NCI-H1417 (cell line): ENCODE measurements around the gene GPR137B.
"Not testable (repeated sequence)": the region's sequence is repeated elsewhere in the genome, so short reads cannot be mapped to it uniquely, and the experiment has no call there.

Experiments used
- DNase-seq, 3 experiments: peaks; one replicate each; lab custom pipeline; 2025; lab: John Stamatoyannopoulos, UW

Gene GPR137B

DNA sequence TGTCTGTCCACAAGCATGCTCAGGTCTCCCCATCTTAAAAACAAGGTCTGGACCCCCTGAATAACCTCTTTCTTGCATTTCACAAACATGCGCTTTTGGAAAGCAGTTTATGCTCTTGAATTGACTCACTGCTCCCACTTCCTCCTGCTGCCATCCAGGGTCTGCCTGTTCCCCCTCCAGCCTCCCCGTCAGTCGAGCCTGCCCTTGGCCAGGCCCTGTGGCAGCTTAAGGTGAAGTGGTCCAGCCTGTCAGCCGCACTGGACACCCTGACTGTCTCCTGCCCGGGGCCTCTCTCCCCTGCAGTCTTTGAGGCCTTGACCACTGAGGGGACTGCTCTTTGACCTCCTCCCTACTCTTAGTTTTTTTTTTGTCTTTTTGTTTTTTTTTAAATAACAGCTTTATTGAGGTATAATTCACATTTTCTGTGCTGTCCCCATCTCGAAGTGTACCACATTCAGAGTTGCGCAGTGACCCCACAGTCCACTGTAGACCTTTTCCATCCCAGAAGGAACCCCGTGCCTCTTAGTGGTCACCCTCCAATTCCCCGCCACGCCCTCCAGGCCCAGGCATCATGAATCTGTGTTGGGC lies 18.3 kb downstream of the GPR137B start:
- no peak for DNase-seq

DNA sequence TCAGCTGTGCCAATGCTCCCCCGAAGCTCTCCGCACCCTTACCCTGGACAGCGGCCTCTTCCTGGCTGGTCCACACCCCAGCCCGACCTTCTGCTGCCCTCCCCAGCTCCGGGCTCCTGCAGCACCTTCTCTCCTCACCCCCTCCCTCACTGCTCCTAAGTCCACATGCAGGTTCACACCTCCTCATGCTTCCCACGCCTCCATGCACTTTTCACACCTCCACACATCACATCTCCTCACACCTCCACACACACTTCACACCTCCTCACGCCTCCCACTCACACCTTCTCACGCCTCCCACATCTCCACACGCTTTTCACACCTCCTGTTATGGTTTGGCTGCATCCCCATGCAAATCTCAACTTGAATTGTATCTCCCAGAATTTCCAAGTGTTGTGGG lies 18.9 kb downstream of the GPR137B start:
- no peak for DNase-seq

DNA sequence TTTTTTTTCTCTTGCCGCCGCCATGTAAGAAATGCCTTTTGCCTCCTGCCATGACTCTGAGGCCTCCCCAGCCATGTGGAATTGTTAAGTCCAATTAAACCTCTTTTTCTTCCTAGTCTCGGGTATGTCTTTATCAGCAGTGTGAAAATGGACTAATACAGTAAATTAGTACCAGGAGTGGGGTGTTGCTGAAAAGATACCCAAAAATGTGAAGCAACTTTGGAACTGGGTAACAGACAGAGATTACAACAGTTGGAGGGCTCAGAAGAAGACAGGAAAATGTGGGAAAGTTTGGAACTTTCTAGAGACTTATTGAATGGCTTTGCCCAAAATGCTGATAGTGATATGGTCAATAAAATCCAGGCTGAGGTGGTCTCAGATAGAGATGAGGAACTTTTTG lies 19.4 kb downstream of the GPR137B start:
- DNase-seq = not testable (repeated sequence)

DNA sequence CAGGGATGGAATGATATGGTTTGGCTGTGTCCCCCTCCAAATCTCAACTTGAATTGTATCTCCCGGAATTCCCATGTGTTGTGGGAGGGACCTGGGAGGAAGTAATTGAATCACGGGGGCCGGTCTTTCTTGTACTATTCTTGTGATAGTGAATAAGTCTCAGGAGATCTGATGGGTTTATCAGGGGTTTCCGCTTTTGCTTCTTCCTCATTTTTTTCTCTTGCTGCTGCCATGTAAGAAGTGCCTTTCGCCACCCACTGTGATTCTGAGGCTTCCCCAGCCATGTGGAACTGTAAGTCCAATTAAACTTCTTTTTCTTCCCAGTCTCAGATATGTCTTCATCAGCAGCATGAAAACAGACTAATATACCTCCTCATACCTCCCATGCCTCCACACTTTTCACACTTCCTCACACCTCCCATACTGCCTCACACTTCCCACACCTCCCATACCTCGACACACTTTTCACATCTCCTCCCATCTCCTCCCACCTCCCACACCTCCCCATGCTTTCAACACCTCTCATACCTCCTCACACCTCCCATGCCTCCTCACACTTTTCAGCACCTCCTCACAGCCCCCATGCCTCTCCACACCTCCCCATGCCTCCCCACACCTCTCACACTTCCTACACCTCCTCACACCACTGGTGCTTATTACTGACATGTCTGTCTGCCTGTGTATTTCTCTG lies 21.3 kb downstream of the GPR137B start:
- no peak for DNase-seq

DNA sequence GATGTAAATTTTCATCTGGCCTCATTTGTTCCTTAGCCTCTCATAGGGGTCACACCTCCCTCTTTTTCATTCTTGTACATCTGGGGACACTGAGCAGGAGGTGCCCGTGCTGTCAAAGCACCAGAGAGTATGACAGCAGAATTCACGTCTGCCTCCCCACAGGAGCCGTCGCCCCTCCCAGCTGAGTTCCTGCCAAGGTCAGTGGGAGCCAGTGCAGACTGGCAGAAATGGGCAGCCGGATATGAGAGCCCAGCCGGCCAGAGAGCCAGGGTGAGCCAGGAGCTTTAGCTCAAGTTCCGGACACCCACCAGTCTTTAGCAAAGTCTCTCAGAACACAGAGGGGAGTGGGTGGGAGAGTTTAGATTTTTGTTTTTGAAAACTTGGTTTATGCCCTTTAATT lies 21.9 kb downstream of the GPR137B start:
- DNase-seq = no peak

DNA sequence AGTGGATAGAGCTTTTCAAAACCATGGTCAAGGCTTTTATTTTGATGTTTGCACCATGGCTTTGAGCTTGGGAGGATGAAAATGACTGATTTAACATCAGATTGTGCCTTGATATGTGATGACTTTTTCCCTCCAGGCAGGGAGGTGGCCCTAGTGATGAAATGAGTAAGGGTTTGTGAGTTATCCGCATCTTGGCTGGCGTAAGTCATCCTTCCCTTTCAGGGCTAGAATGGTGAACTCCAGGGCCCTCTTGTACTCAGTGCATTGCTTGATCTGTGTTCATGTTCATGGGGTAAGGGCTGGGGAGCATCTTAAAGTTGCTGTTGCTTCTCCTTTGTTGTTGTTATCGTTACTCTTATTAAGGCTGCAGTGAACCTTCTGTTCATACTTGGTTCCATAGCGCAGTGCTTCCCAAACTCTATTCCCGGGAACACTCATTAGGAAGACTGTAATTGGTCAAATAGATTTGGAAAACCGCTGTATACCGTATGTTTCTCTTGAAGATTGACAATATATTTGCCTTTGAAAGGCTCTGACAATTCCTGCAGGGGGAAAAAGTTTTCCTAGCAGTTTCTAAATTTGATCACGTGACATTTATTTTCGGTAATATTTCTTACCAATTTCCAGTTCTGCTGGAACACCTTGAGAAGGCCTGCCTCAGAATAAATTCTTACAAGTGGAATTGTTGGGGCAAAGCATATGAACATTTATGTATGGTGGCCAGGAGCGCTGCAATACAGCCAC lies 23.1 kb downstream of the GPR137B start:
- no peak for DNase-seq

DNA sequence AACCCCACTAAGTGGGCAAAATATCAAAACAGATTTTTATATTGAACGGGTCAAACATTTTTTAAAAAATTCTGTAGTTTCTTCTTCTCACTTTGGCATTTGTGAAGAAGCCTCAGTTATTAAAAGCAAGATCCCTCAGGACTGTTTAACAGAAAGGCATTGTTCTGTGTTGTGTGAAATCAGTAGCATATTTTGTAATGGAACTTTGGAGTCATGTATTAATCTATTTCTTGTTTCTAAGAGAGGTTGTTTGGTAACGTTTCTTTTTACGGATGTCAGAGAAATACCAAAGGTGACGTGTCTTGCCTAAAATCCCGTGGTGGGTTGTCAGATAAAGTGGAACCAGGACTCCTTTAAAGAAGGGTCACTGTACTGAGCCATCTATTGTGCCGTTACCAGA lies 23.7 kb downstream of the GPR137B start:
- no peak for DNase-seq

DNA sequence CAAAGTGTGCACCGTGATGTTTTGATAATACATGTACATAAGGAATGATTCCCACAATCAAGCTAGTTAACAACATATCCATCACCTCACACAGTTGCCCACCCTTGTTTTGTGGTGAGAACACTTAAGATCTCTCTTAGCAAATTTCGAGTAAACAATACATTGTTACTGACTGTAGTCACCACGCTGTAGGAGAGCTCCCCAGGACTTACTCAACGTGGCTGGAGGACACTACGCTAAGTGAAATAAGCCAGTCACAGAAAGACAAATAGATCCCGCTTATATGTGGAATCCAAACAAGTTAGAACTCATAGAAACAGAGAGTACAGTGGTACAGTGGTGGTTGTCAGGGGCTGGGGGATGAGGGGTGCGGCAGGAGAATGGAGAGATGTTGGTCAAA lies 24.8 kb downstream of the GPR137B start:
- DNase-seq = no peak

DNA sequence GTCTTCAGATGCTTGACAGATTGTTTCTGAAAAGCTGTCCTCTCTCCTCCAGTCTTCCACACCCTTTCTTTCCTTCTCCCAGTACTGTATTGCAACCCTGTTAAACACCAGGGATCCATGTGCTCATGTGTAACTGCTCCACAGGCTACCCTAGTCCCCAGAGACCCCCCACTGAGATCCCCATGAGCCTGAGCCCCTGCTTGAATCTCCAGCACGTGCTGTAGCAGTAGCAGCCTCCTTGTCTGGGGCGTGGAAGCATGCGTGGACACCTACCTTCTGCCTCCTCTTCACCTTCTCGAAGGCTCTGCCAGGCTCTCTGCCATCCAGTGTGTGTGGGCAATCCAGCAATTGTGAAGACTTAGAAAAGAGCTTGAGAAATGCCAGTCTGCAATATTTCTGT lies 25.2 kb downstream of the GPR137B start:
- DNase-seq = no peak

DNA sequence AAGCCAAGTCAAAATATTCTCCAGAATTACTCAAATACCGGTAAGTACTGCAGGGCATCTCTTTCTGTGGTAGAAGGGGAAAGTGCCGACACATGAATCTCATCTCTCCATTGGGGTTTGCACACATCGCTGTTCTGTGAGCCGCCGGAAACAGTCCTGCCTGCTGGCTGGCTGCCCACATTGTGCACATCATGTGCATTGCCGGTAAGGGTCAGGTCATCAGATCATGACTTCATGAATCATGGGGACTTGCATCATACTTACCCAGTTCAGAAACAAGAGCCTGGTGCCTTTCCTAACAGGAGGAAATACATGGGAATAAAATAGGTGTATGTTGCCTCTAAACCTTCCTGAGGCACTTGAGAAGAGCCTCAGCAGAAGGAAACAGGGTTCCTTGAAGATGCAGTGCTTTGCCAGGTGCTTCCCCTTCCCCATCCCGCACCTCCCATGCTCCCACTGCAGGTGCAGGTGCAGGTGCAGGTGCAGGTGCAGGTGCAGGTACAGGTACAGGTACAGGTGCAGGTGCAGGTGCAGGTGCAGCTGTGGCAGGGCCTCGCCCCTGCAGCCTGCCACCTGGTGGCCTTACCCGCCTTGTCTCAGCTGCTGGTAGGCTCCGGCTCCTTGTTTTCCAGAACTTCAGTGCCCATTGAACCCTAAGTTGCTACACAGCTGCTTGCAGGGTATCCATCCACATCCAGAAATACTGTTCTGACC lies 26.5 kb downstream of the GPR137B start:
- DNase-seq = no peak

DNA sequence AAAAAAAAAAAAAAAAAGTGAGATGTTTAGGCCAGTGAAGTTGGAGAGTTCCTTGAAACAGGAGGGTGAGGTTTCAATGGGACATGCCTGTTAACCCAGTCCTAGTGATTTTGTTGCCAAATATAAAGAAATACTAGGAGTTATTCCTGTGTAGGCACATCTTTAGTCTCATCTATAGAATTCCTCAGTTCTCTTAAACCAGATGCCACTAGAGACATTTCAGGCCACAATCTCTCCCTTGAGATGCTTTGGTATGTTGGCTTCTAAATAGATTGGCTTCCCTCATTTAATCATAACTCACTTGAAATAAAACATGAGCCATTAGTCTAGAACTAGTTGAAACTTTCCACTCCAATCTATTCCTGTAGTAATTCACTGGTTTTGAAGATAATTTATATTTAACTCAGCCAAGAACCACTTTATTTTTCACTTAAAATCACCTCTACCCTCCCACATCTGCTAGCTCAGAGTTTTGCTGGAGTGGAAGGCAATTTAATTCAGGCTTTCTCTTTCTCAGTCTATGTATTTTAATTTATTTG lies 29.8 kb downstream of the GPR137B start:
- DNase-seq = no peak

DNA sequence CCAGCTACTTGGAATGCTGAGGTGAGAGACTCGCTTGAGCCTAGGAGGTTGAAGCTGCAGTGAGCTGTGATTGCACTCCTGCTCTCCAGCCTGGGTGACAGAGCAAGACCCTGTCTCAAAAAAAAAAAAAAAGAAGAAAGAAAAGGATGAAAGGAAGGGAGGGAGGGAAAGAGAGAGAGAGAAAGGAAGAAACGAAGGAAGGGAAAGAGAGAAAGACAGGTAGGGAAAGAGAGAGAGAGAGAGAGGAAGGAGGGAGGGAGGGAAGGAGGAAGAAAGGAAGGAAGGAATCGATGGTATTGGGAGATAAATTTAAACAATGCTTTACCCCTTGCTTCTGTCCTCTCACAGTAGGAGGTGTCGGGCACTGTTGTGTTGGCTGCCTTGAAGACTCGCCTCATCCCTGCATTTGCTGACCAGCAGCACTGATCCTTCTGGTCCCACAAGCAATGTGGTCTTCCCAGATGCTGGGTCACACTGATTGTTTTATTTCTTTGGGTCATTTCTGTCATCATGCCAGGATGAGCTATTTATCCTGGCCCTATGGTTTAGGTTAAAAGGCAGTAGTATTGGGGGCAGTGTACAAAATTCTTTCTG lies 30.9 kb downstream of the GPR137B start:
- DNase-seq = no peak

DNA sequence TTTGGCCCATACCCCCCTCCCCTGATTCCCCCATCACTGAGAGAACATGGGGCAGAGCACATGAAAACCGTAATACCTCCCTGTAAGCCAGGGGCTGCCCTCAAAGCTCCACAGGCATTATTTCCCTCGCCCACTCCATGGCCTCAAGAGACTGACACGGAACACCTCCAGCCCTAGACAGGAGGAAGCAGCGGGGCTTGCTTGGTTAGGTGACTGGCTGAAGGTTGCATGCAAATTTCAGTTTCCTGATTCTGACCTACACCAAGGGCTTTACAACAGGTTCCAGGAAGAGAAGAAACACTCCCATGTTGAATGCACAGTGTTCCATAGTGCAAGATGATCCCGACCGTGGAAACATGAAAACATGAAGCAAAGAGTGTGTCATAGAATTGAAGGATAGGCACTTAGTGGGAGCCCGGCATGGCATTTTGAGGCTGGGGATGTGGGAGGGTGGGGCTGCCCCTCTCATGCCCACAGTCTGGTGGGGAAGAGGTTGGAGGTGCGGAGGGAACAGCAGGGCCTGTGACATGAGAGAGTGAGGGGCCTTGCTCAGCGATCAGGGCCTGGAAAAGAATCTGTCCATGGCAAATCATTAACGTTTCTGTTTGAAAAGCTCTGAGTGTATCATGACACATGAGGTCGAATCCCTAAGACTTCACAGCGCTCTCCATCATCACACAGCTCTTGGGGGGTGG lies 33.5 kb downstream of the GPR137B start:
- no peak for DNase-seq

DNA sequence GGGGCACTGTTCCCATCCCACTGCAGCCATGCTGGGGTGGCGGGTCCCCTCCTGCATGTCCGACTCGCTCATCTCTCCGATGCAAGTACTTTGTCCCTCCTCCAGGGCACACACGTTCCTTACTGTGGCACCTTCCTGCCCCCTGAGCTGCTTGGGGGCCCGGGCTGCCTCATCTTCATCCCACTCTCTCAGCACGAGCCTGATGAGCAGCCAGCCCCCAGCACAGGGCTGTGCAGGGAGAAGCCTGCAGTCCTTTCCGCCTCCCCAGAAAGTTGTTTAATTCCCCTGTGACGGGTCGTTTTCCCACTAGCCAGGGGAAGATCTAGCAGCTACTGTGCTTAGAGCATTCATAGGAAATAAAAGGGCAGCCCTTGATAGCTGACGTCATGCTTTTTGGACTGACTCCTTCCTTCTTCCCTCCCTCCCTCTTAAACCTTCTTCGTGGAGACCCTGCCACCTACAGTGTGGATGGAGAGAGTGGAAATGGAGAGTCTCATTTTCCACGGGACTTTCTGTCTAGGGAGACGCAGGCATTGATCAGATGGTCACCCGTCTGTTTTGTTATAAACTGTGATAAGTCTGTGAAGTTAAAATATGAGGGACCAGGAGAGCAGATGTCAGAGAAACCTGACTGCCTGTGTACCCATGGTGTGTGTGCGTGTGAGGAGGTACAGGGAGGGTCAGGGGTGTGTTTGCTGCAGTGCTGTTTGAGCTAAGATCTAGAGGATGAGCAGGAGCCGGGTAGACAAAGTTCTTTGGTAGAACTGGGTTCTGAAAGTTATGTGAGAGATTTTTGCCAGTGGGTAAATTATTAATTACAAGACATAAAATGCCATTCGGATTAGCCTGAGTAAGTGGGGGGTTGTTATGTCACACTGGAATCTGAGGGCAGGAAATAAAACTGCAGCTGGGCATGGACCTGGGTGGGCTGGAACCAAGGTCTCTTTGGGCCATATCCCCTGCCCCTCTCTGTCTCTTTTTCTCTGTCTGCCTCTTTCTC lies 34.3 kb downstream of the GPR137B start:
- no peak for DNase-seq

DNA sequence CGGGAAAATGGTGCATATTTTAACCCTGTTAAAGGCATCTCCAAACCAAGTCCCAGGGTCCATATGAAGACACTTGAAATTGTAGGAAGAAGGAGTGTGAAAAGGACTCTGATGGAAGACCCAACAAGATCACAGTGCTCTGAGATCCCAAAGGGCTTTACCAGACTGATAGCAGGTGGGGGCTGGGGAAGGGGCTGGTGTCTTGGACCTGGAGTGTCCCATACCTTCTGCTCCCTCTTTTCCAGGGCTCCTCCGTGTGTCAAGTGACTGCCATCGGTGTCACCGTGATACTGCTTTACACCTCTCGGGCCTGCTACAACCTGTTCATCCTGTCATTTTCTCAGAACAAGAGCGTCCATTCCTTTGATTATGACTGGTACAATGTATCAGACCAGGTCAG lies 37.3 kb downstream of the GPR137B start:
- no peak for DNase-seq

DNA sequence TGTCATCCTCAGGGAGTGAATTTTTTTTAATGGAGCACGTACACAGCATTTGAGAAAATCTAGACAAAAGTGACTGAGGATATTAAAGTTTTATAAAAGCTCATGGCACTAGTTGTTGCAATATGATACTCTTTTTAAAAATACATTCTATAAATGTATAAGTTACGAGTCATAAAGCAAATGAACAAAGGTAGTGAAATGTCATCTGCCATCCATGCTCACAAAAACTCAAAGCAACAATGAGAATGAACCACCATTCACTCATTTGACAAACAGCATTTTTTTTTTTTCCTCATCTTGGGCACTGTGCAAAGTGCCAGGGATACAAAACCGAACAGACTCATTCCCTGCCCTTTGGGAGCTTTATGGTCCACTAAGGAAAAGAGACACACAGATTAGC lies 38.7 kb downstream of the GPR137B start:
- no peak for DNase-seq

DNA sequence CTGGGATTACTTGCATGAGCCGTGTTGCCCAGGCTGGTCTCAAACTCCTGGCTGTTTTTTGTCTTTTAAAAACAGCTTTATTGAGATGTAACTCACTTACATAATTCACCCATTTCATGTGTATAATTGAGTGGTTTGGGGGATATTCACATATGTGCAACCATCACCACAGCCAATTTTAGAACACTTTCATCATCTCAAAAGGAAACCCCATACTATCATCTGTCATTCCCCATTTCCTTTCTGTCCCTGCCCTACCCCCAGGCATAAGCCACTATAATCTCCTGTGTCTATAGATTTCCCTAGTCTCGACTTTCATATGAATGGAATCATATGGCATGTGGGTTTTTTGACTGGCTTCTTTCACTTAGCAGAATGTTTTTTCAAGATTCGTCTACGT lies 43.3 kb downstream of the GPR137B start:
- DNase-seq = no peak

DNA sequence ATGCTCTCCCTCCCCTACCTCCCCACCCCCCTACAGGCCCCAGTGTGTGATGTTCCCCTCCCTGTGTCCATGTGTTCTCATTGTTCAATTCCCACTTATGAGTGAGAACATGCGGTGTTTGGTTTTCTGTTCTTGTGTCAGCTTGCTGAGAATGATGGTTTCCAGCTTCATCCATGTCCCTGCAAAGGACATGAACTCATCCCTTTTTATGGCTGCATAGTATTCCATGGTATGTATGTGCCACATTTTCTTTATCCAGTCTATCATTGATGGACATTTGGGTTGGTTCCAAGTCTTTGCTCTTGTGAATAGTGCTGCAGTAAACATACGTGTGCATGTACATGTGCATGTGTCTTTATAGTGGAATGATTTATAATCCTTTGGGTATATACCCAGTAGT lies 44.1 kb downstream of the GPR137B start:
- DNase-seq = not testable (repeated sequence)

DNA sequence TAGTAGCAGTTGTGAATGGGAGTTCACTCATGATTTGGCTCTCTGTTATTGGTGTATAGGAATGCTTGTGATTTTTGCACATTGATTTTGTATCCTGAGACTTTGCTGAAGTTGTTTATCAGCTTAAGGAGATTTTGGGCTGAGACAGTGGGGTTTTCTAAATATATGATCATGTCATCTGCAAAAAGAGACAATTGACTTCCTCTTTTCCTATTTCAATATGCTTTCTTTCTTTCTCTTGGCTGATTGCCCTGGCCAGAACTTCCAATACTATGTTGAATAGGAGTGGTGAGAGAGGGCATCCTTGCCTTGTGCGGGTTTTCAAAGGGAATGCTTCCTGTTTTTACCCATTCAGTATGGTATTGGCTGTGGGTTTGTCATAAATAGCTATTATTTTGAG lies 45.7 kb downstream of the GPR137B start:
- not testable (repeated sequence) for DNase-seq

DNA sequence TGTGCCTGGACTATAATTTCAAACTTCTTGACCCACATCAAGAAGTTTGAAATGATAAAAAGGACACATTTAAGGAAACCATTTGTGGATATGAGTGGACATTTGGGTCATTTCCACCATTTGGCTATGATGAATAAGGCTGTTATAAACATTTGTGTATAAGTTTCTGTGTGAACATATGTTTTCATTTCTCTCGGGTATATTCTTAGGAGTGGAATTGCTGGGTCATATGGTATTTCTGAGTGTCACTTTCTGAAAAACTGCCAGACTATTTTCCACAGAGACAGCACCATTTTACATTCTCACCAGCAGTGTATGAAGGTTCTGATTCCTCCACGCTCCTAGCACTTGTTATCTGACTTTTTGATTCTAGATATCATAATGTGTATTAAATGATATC lies 50.8 kb downstream of the GPR137B start:
- DNase-seq = no peak
